Measurements from ENCODE around the gene IL4I1.

DNA sequence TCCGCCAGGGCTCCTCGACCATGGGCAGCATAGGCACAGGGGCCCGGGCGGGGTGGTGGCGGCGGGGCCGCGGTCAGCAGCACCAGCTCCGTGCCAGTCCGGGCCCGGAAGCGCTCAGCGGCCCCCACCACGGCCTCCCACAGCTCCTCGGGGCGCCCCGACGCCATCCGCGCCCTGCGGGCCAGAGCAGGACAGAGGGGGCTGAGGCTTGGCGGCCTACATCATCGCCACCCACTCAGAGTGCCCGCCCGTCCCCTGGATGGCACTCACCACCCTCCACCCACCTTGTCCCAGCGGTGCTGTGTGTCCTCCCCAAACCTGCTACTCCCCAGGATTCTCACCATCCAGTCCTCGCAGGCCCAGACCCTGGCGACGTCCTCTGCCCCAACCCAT, 23.6 kb downstream of the IL4I1 start:
- TF ChIP-seq, protein P1, sequence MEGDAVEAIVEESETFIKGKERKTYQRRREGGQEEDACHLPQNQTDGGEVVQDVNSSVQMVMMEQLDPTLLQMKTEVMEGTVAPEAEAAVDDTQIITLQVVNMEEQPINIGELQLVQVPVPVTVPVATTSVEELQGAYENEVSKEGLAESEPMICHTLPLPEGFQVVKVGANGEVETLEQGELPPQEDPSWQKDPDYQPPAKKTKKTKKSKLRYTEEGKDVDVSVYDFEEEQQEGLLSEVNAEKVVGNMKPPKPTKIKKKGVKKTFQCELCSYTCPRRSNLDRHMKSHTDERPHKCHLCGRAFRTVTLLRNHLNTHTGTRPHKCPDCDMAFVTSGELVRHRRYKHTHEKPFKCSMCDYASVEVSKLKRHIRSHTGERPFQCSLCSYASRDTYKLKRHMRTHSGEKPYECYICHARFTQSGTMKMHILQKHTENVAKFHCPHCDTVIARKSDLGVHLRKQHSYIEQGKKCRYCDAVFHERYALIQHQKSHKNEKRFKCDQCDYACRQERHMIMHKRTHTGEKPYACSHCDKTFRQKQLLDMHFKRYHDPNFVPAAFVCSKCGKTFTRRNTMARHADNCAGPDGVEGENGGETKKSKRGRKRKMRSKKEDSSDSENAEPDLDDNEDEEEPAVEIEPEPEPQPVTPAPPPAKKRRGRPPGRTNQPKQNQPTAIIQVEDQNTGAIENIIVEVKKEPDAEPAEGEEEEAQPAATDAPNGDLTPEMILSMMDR (conservative IDR thresholded peaks at IDR 0.05 in 1 of 2, IDR thresholded peaks at IDR 0.05 in 1 of 2; ENCODE audit: extremely low read depth in 1 of 2, insufficient read depth in 1 of 2, low read depth in 1 of 2, low read length in 2 of 2): no peak
- TF ChIP-seq EZH2 (IDR thresholded peaks at IDR 0.05; ENCODE audit: borderline replicate concordance, low read length): no peak

Measured in mammary epithelial cell (primary cell).